Esophagus (tissue), 2 donors: Measurements from ENCODE around the gene SLAMF6. TPM values are rescaled to one million over a fixed set of nuclear protein-coding genes. Genes with fewer than 3 reads are reported as not detected.
"Not testable (repeated sequence)": the region's sequence is repeated elsewhere in the genome, so short reads cannot be mapped to it uniquely, and the experiment has no call there.

Experiments used
- H3K27ac ChIP-seq, 2 donors: one replicate each; pipeline ENCODE4 v1.5.1; 2013; ENCODE audit warnings: low read depth in 2 of 2, mild to moderate bottlenecking in 2 of 2, inconsistent platforms in 1 of 2, low read length in 1 of 2, moderate library complexity in 1 of 2
- H3K27me3 ChIP-seq, 2 donors: one replicate each; pipeline ENCODE4 v1.6.1; 2013; ENCODE audit warnings: low read length in 2 of 2, control low read depth in 1 of 2, mild to moderate bottlenecking in 1 of 2; ENCODE audit not compliant: insufficient read depth in 2 of 2, control insufficient read depth in 1 of 2
- H3K36me3 ChIP-seq, 2 donors: one replicate each; pipeline ENCODE4 v1.6.1; 2013; ENCODE audit warnings: low read length in 1 of 2; ENCODE audit not compliant: control insufficient read depth in 2 of 2, insufficient read depth in 2 of 2
- H3K4me1 ChIP-seq, 2 donors: one replicate each; pipeline ENCODE4 v1.6.1; 2013; ENCODE audit warnings: low read length in 1 of 2; ENCODE audit not compliant: control insufficient read depth in 2 of 2, insufficient read depth in 2 of 2
- H3K4me3 ChIP-seq, 2 donors: one replicate each; pipeline ENCODE4 v1.5.1; 2013; ENCODE audit warnings: low read length in 2 of 2, mild to moderate bottlenecking in 2 of 2, low read depth in 1 of 2, moderate library complexity in 1 of 2
- H3K9me3 ChIP-seq, 2 donors: one replicate each; pipeline ENCODE4 v1.6.1; 2013; ENCODE audit warnings: mild to moderate bottlenecking in 2 of 2, low read depth in 1 of 2, low read length in 1 of 2, moderate library complexity in 1 of 2; ENCODE audit not compliant: control insufficient read depth in 2 of 2, insufficient read depth in 1 of 2
- WGBS, 2 donors: extraction: QIAGEN DNeasy Blood & Tissue Kit; methylation state at CpG; one replicate each; pipeline ENCODE4 v1.1.7; 2013; 5-methylcytosine and 5-hydroxymethylcytosine counted together
- polyA plus RNA-seq, 2 donors: library from polyadenylated mRNA; stranded (reverse); fragments of 200-250 nt; gene quantifications; one replicate each; pipeline ENCODE4 v1.2.3, GENCODE V29; 2013
- donor health status: healthy with polysubstance abuse.
- donor health status: Bipolar disorder and iron deficiency.

SLAMF6 gene
- polyA plus RNA-seq, 2 donors, result 0.55 to 1.4 TPM

DNA sequence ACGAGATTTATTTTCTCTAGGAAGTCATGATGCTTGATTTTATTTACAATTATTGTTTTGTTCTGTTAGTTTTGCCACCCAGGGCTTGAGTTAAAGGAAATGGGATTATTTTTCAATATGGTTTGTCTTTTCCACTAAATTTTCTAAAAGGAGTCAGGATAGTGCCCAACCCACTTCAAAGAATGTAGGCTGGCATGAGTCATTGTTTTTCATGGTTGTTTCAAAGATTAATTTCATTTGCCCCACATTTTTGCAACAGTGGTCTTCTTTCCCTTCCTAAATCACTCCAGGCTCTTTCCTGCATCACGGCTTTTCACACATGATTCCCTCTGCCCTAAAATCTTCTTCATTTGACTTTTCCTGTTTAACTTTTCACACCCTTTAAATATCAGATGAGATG, 2.5 kb downstream of the SLAMF6 start:
- H3K27ac ChIP-seq, result no peak overlapping the region
- 25 to 35% methylated on average over 2 of the region's 2 CpGs for WGBS, 2 donors
- no peaks in the 10 kb centered on the region for H3K36me3 ChIP-seq
- H3K27me3 ChIP-seq, result no peaks in the 10 kb centered on the region
- no peaks in the 10 kb centered on the region for H3K9me3 ChIP-seq
- H3K4me1 ChIP-seq, result no peaks in the 10 kb centered on the region
- H3K4me3 ChIP-seq, result no peak overlapping the region

DNA sequence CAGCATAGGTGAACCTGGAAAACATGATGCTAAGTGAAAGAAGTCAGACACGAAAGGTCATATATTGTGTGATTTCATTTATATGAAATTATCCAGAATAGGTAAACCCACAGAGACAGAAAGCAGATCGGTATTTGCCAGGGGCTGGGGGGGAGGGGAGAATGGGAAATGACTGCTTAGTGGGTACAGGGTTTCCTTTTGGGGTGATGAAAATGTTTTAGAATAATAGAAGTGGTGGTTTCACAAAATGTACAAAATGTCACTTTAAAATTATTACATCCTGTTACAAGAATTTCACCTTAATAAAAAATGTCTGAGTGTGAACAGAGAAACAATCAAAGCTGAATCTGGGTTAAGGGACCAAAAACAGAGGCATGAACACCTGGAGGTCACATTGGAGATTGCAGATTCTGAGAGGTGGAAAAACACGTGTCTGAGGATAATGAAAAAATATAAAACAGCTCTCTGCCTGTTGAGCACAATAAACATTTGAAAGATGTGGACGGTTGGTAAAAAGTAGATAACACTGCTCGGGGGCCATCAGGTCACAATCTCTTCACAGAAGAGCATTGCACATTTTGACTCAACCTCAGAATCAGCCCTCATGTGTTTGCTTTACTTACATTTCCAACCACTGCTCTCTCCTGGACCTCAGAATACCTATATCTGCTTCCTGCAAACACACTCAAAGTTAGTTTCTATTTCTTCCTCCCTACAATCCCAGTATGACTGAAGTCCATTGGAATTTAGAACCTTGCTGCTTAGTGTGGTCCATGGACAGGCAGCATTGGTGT, 3.2 kb downstream of the SLAMF6 start:
- Histone ChIP-seq H3K4me1 (no peaks in the 10 kb centered on the region), H3K27ac (peak overlapping the region in 1 of 2 donors; percentile 22), H3K36me3 (no peaks in the 10 kb centered on the region), H3K4me3 (peak overlapping the region in 1 of 2 donors; percentile 15), H3K27me3 (no peaks in the 10 kb centered on the region), H3K9me3 (no peaks in the 10 kb centered on the region)
- WGBS, 2 donors, result 43 to 45% methylated on average over 5 of the region's 5 CpGs

DNA sequence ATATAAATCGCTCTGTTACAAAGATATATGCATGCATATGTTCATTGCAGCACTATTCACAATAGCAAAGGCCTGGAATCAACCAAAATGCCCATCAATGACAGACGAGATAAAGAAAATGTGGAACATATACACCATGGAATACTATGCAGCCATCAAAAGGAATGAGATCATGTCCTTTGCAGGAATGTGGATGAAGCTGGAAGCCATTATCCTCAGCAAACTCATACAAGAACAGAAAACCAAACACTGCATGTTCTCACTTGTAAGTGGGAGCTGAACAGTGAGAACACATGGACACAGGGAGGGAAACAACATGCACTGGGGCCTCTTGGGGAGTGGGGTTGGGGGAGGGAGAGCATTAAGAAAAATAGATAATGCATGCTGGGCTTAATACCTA, 5.5 kb downstream of the SLAMF6 start:
- not testable (repeated sequence) for H3K36me3 ChIP-seq, H3K27me3 ChIP-seq
- WGBS, 2 donors, result 46 to 49% methylated on average over 2 of the region's 2 CpGs

DNA sequence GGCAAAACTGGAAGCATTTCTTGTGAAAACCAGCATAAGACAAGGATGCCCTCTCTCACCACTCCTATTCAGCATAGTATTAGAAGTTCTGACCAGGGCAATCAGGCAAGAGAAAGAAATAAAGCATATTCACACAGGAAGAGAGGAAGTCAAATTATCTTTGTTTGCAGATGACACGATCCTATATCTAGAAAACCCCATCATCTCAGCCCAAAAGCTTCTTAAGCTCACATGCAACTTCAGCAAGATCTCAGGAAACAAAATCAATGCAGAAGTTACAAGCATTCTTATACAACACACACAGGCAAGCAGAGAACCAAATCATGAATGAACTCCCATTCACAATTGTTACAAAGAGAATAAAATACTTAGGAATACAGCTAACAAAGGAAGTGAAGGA, 7.1 kb downstream of the SLAMF6 start:
- H3K4me1 ChIP-seq, H3K9me3 ChIP-seq, H3K27ac ChIP-seq, H3K4me3 ChIP-seq, H3K36me3 ChIP-seq, H3K27me3 ChIP-seq: not testable (repeated sequence)
- 45 to 59% methylated on average over 1 of the region's 1 CpG for WGBS, 2 donors

More for the DNA sequence above, 5.5 kb downstream of the SLAMF6 start:
- not testable (repeated sequence) for H3K27ac ChIP-seq, H3K9me3 ChIP-seq, H3K4me1 ChIP-seq, H3K4me3 ChIP-seq

DNA sequence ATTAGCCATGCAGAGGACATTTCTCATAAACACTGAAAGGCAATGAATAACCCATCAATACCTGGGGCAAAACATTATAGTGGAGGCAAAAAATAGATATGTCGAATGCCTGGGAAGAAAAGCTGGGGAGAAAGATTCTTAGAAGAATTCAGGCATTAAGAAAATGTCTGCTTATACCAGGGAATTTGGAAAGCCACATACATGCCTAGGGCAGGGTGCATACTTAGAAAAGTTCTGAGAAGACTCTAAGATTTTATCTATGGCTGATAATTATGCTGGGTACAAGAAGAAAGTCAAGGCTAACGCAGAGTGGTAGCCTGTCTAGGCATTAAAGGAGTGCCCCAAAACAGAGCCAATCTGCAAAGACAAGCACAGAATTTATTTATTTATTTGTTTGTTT, 18.4 kb downstream of the SLAMF6 start:
- H3K27me3 ChIP-seq, result no peaks in the 10 kb centered on the region
- no peak overlapping the region for H3K4me3 ChIP-seq
- H3K27ac ChIP-seq, result no peak overlapping the region
- H3K4me1 ChIP-seq, result no peaks in the 10 kb centered on the region
- H3K9me3 ChIP-seq, result no peaks in the 10 kb centered on the region
- H3K36me3 ChIP-seq, result no peaks in the 10 kb centered on the region
- WGBS, 2 donors, result 94% methylated on average over 2 of the region's 2 CpGs

DNA sequence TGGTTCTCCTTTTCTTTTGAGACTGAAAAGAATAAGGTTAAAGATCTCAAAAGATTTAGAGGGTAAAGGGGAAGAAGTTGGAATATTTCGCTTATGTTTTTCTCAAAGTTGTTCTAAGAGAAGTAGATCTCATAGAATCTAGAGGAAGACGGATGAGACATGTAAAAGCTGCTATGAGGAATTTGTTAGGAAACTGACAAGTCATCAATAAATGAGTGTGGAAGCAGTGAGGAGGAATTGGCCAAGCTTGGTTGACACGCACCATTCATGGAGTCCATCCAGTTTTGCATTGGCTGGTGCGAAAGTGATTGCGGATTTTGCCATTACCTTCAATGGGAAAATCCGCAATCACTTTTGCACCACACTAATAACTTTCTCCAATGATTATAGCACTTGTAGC, 20.0 kb downstream of the SLAMF6 start:
- WGBS, 2 donors, result 93 to 94% methylated on average over 6 of the region's 6 CpGs
- Histone ChIP-seq H3K9me3 (no peaks in the 10 kb centered on the region), H3K4me1 (no peaks in the 10 kb centered on the region), H3K27me3 (no peaks in the 10 kb centered on the region), H3K36me3 (no peaks in the 10 kb centered on the region), H3K27ac (no peak overlapping the region), H3K4me3 (no peak overlapping the region)

DNA sequence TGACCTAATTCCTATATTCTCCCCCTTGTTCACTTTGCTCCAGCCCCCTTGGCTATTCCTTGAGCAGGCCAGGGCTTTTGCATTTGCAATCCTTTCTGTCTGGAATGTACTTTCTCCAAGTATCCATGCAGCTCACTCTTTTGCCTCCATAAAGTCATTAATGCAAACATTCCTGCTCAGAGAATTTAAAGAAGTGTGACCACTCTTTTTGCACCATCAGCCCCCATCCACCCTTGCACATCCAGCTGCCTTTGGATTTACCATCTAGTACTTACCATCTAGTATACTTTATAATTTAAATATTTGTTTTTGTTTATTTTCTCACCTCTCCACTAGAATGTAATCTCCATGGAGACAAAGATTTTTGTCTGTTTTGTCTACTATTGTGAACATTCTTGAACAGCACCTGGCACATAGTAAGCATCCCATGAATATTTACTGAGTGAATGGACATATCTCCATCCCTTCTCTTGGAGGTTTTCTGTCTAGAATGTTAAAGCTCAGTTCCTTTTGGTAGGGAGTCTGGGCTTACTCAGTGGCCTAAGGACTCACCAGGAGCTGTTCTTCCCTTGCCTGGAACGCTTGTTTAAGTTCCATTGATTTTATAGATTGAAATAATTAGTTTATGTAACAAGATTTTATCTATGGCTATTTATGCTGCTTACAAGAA, 22.6 kb downstream of the SLAMF6 start:
- no peaks in the 10 kb centered on the region for H3K4me1 ChIP-seq
- no peak overlapping the region for H3K4me3 ChIP-seq
- no peaks in the 10 kb centered on the region for H3K9me3 ChIP-seq
- H3K36me3 ChIP-seq, result no peaks in the 10 kb centered on the region
- WGBS, 2 donors, result 63 to 78% methylated on average over 1 of the region's 1 CpG
- no peaks in the 10 kb centered on the region for H3K27me3 ChIP-seq
- no peak overlapping the region for H3K27ac ChIP-seq

DNA sequence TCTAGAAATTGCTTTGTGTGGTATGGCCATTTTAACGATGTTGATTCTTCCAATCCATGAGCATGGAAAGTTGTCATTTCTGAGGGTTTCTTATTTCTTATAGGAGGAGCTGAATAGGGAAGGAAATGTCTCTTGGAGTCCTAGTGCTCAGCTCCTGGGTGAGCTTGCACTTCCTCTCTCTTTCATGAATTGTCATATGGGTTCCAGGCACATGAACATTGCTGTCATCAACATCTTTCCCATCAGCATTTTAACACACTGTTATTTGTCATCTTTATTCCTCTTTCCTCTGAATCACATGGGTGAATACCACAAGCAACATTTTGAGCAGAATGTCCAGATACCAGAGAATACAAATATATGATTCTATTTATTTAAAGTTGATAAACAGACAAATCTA, 23.4 kb downstream of the SLAMF6 start:
- Histone ChIP-seq H3K36me3 (no peaks in the 10 kb centered on the region), H3K9me3 (no peaks in the 10 kb centered on the region)
- WGBS, 2 donors, result 87 to 93% methylated on average over 1 of the region's 1 CpG

DNA sequence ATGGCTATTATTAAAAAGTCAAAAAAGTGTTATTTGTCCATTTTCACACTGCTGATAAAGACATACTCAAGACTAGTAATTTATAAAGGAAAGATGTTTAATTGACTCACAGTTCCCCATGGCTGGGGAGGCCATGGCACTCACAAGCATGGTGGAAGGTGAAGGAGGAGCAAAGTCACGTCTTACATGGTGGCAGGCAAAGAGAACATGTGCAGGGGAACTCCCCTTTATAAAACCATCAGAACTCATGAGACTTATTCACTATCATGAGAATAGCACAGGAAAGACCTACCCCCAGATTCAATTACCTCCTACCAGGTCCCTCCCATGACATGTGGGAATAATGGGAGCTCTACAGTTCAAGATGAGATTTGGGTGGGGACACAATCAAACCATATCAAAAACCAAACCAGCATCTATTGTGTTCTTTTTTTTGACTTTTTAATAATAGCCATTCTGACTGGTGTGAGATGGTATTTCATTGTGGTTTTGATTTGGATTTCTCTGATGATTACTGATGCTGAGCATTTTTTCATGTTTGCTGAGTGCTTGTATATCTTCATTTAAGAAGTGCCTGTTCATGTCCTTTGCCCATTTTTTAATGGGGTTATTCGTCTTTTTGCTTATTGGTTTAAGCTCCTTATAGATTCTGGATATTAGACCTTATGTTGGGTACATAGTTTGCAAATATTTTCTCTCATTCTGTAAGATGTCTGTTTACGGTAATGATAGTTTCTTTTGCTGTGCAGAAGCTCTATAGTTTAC, 24.6 kb downstream of the SLAMF6 start:
- H3K36me3 ChIP-seq, H3K27me3 ChIP-seq, H3K4me1 ChIP-seq, H3K4me3 ChIP-seq, H3K9me3 ChIP-seq, H3K27ac ChIP-seq: not testable (repeated sequence)
- 86 to 88% methylated on average over 3 of the region's 3 CpGs for WGBS, 2 donors

More for the DNA sequence above, 23.4 kb downstream of the SLAMF6 start:
- Histone ChIP-seq H3K4me1 (no peaks in the 10 kb centered on the region), H3K27me3 (no peaks in the 10 kb centered on the region), H3K4me3 (no peak overlapping the region), H3K27ac (no peak overlapping the region)
